SKM-1 (cell line): ENCODE measurements around the gene RIMOC1.
"Not testable (repeated sequence)": the region's sequence is repeated elsewhere in the genome, so short reads cannot be mapped to it uniquely, and the experiment has no call there.

Experiments
- DNase-seq: peaks from one replicate; lab custom pipeline; 2025; ENCODE audit not compliant: unreplicated experiment; lab: John Stamatoyannopoulos, UW

The RIMOC1 gene

GRCh38 chr5:41891066-41891707 is 13.0 kb upstream of the RIMOC1 start:
- DNase-seq = no peak

- no peak for DNase-seq
Measured at GRCh38 chr5:41892031-41892430, 12.1 kb upstream of the RIMOC1 start.

- no peak for DNase-seq
Measured at GRCh38 chr5:41893074-41893851, 10.9 kb upstream of the RIMOC1 start.

- DNase-seq = no peak
Measured at GRCh38 chr5:41896230-41896629, 7.9 kb upstream of the RIMOC1 start.

- DNase-seq = no peak
Measured at GRCh38 chr5:41903382-41903891, 707 bp upstream of the RIMOC1 start.

- DNase-seq = no peak
Measured at GRCh38 chr5:41906151-41906550, 2.0 kb downstream of the RIMOC1 start.

- DNase-seq = no peak
Measured at GRCh38 chr5:41908374-41909079, 4.4 kb downstream of the RIMOC1 start.

GRCh38 chr5:41918105-41918504 is 14.0 kb downstream of the RIMOC1 start:
- no peak for DNase-seq

GRCh38 chr5:41921166-41921565 is 17.0 kb downstream of the RIMOC1 start:
- DNase-seq = no peak

- no peak for DNase-seq
Measured at GRCh38 chr5:41921874-41922273, 17.7 kb downstream of the RIMOC1 start.

- DNase-seq = no peak
Measured at GRCh38 chr5:41924526-41924871, 20.4 kb downstream of the RIMOC1 start.

GRCh38 chr5:41924872-41925554 is 20.9 kb downstream of the RIMOC1 start, which contains the start of gene FBXO4:
Gene FBXO4, plus strand, starts transcription at chr5:41925281. Its CDS starts 29 bp downstream, at chr5:41925310.
- DNase-seq = peak; percentile 67

GRCh38 chr5:41925555-41925951 is 21.4 kb downstream of the RIMOC1 start:
- peak; percentile 2 for DNase-seq

- no peak for DNase-seq
Measured at GRCh38 chr5:41927604-41928003, 23.5 kb downstream of the RIMOC1 start.

- no peak for DNase-seq
Measured at GRCh38 chr5:41929035-41929434, 24.9 kb downstream of the RIMOC1 start.

GRCh38 chr5:41932770-41933169 is 28.6 kb downstream of the RIMOC1 start:
- no peak for DNase-seq

GRCh38 chr5:41935544-41935943 is 31.4 kb downstream of the RIMOC1 start:
- no peak for DNase-seq

GRCh38 chr5:41940641-41941040 is 36.5 kb downstream of the RIMOC1 start:
- no peak for DNase-seq

GRCh38 chr5:41945332-41945955 is 41.3 kb downstream of the RIMOC1 start:
- not testable (repeated sequence) for DNase-seq

- no peak for DNase-seq
Measured at GRCh38 chr5:41951224-41951623, 47.1 kb downstream of the RIMOC1 start.
